Measurements from ENCODE around the gene JUN.

Gene JUN

GRCh38 chr1:58774027-58774426 lies 9.8 kb downstream of the JUN start:
- no peak for TF ChIP-seq CTCF (IDR thresholded peaks at IDR 0.05; ENCODE audit: low read depth, low read length, missing control alignments)
- DNase-seq (ENCODE audit: extremely low read depth, low read depth), result no peak
- no peak overlapping the region for H3K4me3 ChIP-seq (replicated peaks; ENCODE audit: low read depth, low read length)

- H3K4me3 ChIP-seq (replicated peaks; ENCODE audit: low read depth, low read length), result no peak overlapping the region
- no peak for TF ChIP-seq CTCF (IDR thresholded peaks at IDR 0.05; ENCODE audit: low read depth, low read length, missing control alignments)
- DNase-seq (ENCODE audit: extremely low read depth, low read depth), result no peak
Observed at GRCh38 chr1:58773406-58773840, 10.4 kb downstream of the JUN start.

- TF ChIP-seq CTCF (IDR thresholded peaks at IDR 0.05; ENCODE audit: low read depth, low read length, missing control alignments), result no peak
- no peak for DNase-seq (ENCODE audit: extremely low read depth, low read depth)
- H3K4me3 ChIP-seq (replicated peaks; ENCODE audit: low read depth, low read length), result no peak overlapping the region
Observed at GRCh38 chr1:58769809-58770320, 14.0 kb downstream of the JUN start.

GRCh38 chr1:58768971-58769808 lies 14.7 kb downstream of the JUN start:
- no peak overlapping the region for H3K4me3 ChIP-seq (replicated peaks; ENCODE audit: low read depth, low read length)
- no peak for DNase-seq (ENCODE audit: extremely low read depth, low read depth)

GRCh38 chr1:58768191-58768731 lies 15.6 kb downstream of the JUN start:
- TF ChIP-seq CTCF (IDR thresholded peaks at IDR 0.05; ENCODE audit: low read depth, low read length, missing control alignments), result no peak
- no peak overlapping the region for H3K4me3 ChIP-seq (replicated peaks; ENCODE audit: low read depth, low read length)
- no peak for DNase-seq (ENCODE audit: extremely low read depth, low read depth)

More at GRCh38 chr1:58768971-58769808, 14.7 kb downstream of the JUN start:
- peak; percentile 76 for TF ChIP-seq CTCF (IDR thresholded peaks at IDR 0.05; ENCODE audit: low read depth, low read length, missing control alignments)

GRCh38 chr1:58767143-58767542 lies 16.7 kb downstream of the JUN start:
- TF ChIP-seq CTCF (IDR thresholded peaks at IDR 0.05; ENCODE audit: low read depth, low read length, missing control alignments), result no peak
- no peak for DNase-seq (ENCODE audit: extremely low read depth, low read depth)

More at GRCh38 chr1:58767143-58767542, 16.7 kb downstream of the JUN start:
- H3K4me3 ChIP-seq (replicated peaks; ENCODE audit: low read depth, low read length), result no peak overlapping the region

Measured in HFF-Myc (cell line).